Esophagus squamous epithelium (tissue), 5 donors: ENCODE measurements around the gene CMTM3. TPM values are rescaled to one million over a fixed set of nuclear protein-coding genes. Genes with fewer than 3 reads are reported as not detected.

Experiments used
- DNase-seq: peaks from one replicate; lab custom pipeline; 2025; lab: John Stamatoyannopoulos, UW
- H3K27ac ChIP-seq, 4 donors: fragments of 200-600 bp; sonication (generic); one replicate each; pipeline ENCODE4 v1.5.1; 2016 to 2019; ENCODE audit warnings: mild to moderate bottlenecking in 1 of 4
- H3K27me3 ChIP-seq, 4 donors: fragments of 200-600 bp; sonication (generic); 1 replicate in 3 of 4; 2 replicates in 1 of 4; pipeline versions ENCODE4 v1.5.1 to v1.6.0; 2017 to 2021; ENCODE audit warnings: antibody characterized with exemption in 1 of 4
- H3K36me3 ChIP-seq, 3 donors: fragments of 200-600 bp; sonication (generic); one replicate each; pipeline ENCODE4 v1.5.1; 2016 to 2019
- H3K4me1 ChIP-seq, 3 donors: fragments of 200-600 bp; sonication (generic); one replicate each; pipeline ENCODE4 v1.5.1; 2017 to 2019
- H3K4me3 ChIP-seq, 4 donors: fragments of 200-600 bp; sonication (generic); 1 replicate in 3 of 4; 2 replicates in 1 of 4; pipeline ENCODE4 v1.5.1; 2016 to 2019; ENCODE audit warnings: mild to moderate bottlenecking in 2 of 4, moderate library complexity in 1 of 4
- H3K9me3 ChIP-seq, 3 donors: fragments of 200-600 bp; sonication (generic); one replicate each; pipeline ENCODE4 v1.5.1; 2016 to 2019
- CTCF ChIP-seq, 6 experiments: fragments of 450-650 bp in 4 of 6; fragments of 200-600 bp in 2 of 6; sonication (generic) in 2 of 6; IDR thresholded peaks; one replicate each; pipeline ENCODE4 v1.5.1; 2016 to 2019; ENCODE audit warnings: antibody characterized with exemption in 6 of 6, mild to moderate bottlenecking in 4 of 6, moderate library complexity in 4 of 6
- POLR2A ChIP-seq, 4 donors: fragments of 450-650 bp; IDR thresholded peaks; one replicate each; pipeline ENCODE4 v1.6.1; 2017; ENCODE audit warnings: antibody characterized with exemption in 4 of 4, mild to moderate bottlenecking in 4 of 4, moderate library complexity in 3 of 4
- WGBS, 2 donors: methylation state at CpG; one replicate each; pipeline ENCODE4 v1.1.5; 2018; 5-methylcytosine and 5-hydroxymethylcytosine counted together
- intact Hi-C: fragments of 100-400 bp; cut with DNase I; formaldehyde crosslinking; loops from one replicate; pipeline ENCODE4 v1.15.0; 2022
- total RNA-seq, 4 donors: library from RNA; depleted of rRNA; stranded (reverse); fragments of >200 nt; gene quantifications; one replicate each; pipeline ENCODE4 v1.1.0, GENCODE V29; 2016
- donor health status: DM: yes; HTN: yes; CAD: no.

Gene CMTM3
- total RNA-seq, 4 donors from 2014 or later = 4.0 to 19.6 (median 8.9) TPM

DNA sequence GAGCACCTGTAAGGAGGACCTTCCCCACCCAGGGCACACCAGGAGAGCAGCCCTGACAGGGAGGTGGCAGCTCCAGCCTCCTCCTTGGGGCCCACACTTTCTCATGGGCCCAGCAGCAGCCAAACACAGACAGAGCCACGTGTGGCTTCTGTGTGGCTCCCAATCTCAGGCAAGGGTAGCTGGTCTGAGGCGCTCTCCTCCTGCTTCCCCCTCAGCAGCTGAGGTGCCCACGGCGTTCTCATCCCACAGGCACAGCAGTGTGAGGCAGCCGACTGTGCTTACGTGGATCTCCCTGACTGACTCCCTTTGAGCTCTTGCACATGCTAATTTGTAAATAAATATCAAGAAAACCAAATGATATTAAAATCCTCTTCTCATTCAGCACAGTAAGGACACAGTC lies 30.9 kb downstream of the CMTM3 start:
- H3K27me3 ChIP-seq = no peaks in the 10 kb centered on the region
- no peak overlapping the region for H3K27ac ChIP-seq
- intact Hi-C loops = no loop called here
- WGBS, 2 donors = 87 to 97% methylated on average over 4 to 5 of the region's 6 CpGs
- peaks cover 0 to 22% (median 0%) of the 10 kb centered on the region in 3 donors for H3K4me1 ChIP-seq
- H3K9me3 ChIP-seq = no peaks in the 10 kb centered on the region
- DNase-seq = no peak
- peaks cover 0 to 33% (median 0%) of the 10 kb centered on the region in 3 donors for H3K36me3 ChIP-seq
- no peak for TF ChIP-seq CTCF (IDR thresholded peaks at IDR 0.05)
- TF ChIP-seq POLR2A (IDR thresholded peaks at IDR 0.05) = no peak
- no peak overlapping the region for H3K4me3 ChIP-seq

DNA sequence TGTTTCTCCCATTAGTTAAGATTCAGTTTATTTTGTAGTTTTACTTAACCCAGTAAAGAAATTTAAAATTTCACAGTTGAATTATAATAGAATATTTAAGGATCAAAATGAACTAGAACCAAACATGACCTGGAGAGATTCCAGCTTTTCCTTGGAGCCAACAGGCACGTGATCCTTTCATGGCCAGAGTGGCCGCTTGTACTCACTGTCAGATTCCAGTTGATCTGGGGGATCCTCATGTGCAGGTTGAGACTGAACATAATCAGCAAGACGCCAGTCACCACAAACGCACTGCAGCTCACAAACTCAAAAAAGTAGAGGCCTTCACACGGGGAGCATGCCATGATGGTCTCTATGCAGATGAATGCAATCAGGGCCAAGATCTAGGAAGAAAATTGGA lies 31.7 kb downstream of the CMTM3 start:
- intact Hi-C loops = no loop called here

GRCh38 chr16:66637806-66638205 lies 33.3 kb downstream of the CMTM3 start:
- H3K36me3 ChIP-seq = peaks cover 0 to 33% (median 0%) of the 10 kb centered on the region in 3 donors

More for the DNA sequence above, 31.7 kb downstream of the CMTM3 start:
- no peak overlapping the region for H3K4me3 ChIP-seq
- H3K9me3 ChIP-seq = no peaks in the 10 kb centered on the region
- no peak for DNase-seq
- TF ChIP-seq POLR2A (IDR thresholded peaks at IDR 0.05) = no peak
- TF ChIP-seq CTCF (IDR thresholded peaks at IDR 0.05) = no peak
- peaks cover 0 to 22% (median 0%) of the 10 kb centered on the region in 3 donors for H3K4me1 ChIP-seq
- WGBS, 2 donors = 76% methylated on average over 4 to 5 of the region's 5 CpGs
- H3K27me3 ChIP-seq = no peaks in the 10 kb centered on the region
- H3K27ac ChIP-seq = no peak overlapping the region
- peaks cover 0 to 33% (median 0%) of the 10 kb centered on the region in 3 donors for H3K36me3 ChIP-seq

GRCh38 chr16:66639091-66639885 lies 34.8 kb downstream of the CMTM3 start:
- H3K27me3 ChIP-seq = no peaks in the 10 kb centered on the region
- intact Hi-C loops = no loop called here
- peaks cover 0 to 22% (median 0%) of the 10 kb centered on the region in 3 donors for H3K36me3 ChIP-seq
- H3K4me3 ChIP-seq = no peak overlapping the region
- no peak for TF ChIP-seq POLR2A (IDR thresholded peaks at IDR 0.05)
- no peak for TF ChIP-seq CTCF (IDR thresholded peaks at IDR 0.05)
- no peaks in the 10 kb centered on the region for H3K9me3 ChIP-seq
- DNase-seq = no peak
- peak overlapping the region in 2 of 4 donors; percentile 7 to 30 for H3K27ac ChIP-seq
- peaks cover 0 to 22% (median 0%) of the 10 kb centered on the region in 3 donors for H3K4me1 ChIP-seq
- 34 to 46% methylated on average over 6 of the region's 6 CpGs for WGBS, 2 donors

More at GRCh38 chr16:66637806-66638205, 33.3 kb downstream of the CMTM3 start:
- no peak for DNase-seq
- 95 to 100% methylated on average over 3 of the region's 3 CpGs for WGBS, 2 donors
- Histone ChIP-seq H3K27ac (no peak overlapping the region), H3K9me3 (no peaks in the 10 kb centered on the region), H3K4me3 (no peak overlapping the region), H3K27me3 (no peaks in the 10 kb centered on the region), H3K4me1 (peaks cover 0 to 22% (median 0%) of the 10 kb centered on the region in 3 donors)
- TF ChIP-seq POLR2A (IDR thresholded peaks at IDR 0.05) (no peak), CTCF (IDR thresholded peaks at IDR 0.05) (no peak)
- intact Hi-C loops = no loop called here

DNA sequence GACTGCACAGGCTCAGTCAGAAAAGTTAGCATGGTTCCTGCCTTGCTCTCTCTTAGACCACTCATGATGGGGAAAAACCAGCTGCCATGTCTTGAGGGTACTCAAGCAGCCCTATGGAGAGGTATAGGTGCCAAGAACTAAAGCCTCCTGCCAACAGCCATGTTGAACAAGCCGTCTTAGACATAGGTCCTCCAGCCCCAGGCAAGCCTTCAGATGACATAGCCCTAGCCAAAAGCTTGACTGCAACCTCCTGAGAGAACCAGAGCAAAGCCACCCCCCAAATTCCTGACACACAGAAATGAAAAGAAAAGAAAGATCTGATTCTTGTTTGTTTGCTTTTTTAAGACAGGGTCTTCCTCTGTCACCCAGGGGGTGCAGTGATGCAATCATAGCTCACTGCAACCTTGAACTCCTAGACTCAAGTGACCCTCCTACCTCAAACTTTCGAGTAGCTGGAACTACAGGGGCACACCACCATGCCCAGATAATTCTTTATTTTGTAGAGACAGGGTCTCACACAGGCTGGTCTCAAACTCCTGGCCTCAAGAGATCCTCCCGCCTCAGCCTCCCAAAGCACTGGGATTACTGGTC lies 36.3 kb downstream of the CMTM3 start:
- no peak for DNase-seq
- H3K4me3 ChIP-seq = no peak overlapping the region
- TF ChIP-seq CTCF (IDR thresholded peaks at IDR 0.05) (no peak), POLR2A (IDR thresholded peaks at IDR 0.05) (no peak)
- H3K4me1 ChIP-seq = peaks cover 0 to 22% (median 0%) of the 10 kb centered on the region in 3 donors
- WGBS, 2 donors = 67 to 85% methylated on average over 3 of the region's 3 CpGs
- intact Hi-C loops = no loop called here
- no peaks in the 10 kb centered on the region for H3K9me3 ChIP-seq
- no peak overlapping the region for H3K27ac ChIP-seq
- H3K36me3 ChIP-seq = peaks cover 0 to 8% (median 0%) of the 10 kb centered on the region in 3 donors
- H3K27me3 ChIP-seq = no peaks in the 10 kb centered on the region
